HL-60 (cell line): ENCODE measurements around the gene MAP3K2.

Experiments
- POLR2AphosphoS5 ChIP-seq: IDR thresholded peaks from 2 replicates; pipeline ENCODE4 v1.6.1; 2012; ENCODE audit warnings: low read depth
- TF ChIP-seq, protein P1 (sequence below): IDR thresholded peaks from one replicate; pipeline ENCODE4 v1.5.1; 2011; ENCODE audit warnings: low read length, control low read depth, inconsistent platforms; ENCODE audit not compliant: insufficient read depth
- TF ChIP-seq, protein P2 (sequence below): IDR thresholded peaks from 2 replicates; pipeline ENCODE4 v1.6.1; 2012; ENCODE audit warnings: low read depth; ENCODE audit not compliant: insufficient replicate concordance

GRCh38 chr2:127413200-127413599, 25.4 kb upstream of the MAP3K2 start:
- TF ChIP-seq, protein P1, sequence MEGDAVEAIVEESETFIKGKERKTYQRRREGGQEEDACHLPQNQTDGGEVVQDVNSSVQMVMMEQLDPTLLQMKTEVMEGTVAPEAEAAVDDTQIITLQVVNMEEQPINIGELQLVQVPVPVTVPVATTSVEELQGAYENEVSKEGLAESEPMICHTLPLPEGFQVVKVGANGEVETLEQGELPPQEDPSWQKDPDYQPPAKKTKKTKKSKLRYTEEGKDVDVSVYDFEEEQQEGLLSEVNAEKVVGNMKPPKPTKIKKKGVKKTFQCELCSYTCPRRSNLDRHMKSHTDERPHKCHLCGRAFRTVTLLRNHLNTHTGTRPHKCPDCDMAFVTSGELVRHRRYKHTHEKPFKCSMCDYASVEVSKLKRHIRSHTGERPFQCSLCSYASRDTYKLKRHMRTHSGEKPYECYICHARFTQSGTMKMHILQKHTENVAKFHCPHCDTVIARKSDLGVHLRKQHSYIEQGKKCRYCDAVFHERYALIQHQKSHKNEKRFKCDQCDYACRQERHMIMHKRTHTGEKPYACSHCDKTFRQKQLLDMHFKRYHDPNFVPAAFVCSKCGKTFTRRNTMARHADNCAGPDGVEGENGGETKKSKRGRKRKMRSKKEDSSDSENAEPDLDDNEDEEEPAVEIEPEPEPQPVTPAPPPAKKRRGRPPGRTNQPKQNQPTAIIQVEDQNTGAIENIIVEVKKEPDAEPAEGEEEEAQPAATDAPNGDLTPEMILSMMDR = no peak
- TF ChIP-seq POLR2AphosphoS5 = no peak
- TF ChIP-seq, protein P2, sequence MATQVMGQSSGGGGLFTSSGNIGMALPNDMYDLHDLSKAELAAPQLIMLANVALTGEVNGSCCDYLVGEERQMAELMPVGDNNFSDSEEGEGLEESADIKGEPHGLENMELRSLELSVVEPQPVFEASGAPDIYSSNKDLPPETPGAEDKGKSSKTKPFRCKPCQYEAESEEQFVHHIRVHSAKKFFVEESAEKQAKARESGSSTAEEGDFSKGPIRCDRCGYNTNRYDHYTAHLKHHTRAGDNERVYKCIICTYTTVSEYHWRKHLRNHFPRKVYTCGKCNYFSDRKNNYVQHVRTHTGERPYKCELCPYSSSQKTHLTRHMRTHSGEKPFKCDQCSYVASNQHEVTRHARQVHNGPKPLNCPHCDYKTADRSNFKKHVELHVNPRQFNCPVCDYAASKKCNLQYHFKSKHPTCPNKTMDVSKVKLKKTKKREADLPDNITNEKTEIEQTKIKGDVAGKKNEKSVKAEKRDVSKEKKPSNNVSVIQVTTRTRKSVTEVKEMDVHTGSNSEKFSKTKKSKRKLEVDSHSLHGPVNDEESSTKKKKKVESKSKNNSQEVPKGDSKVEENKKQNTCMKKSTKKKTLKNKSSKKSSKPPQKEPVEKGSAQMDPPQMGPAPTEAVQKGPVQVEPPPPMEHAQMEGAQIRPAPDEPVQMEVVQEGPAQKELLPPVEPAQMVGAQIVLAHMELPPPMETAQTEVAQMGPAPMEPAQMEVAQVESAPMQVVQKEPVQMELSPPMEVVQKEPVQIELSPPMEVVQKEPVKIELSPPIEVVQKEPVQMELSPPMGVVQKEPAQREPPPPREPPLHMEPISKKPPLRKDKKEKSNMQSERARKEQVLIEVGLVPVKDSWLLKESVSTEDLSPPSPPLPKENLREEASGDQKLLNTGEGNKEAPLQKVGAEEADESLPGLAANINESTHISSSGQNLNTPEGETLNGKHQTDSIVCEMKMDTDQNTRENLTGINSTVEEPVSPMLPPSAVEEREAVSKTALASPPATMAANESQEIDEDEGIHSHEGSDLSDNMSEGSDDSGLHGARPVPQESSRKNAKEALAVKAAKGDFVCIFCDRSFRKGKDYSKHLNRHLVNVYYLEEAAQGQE = no peak
